Progenitor cell of endocrine pancreas (in vitro differentiated cells): ENCODE measurements around the gene PCDH1. TPM values are rescaled to one million over a fixed set of nuclear protein-coding genes. Genes with fewer than 3 reads are reported as not detected.

ENCODE experiments used
- DNase-seq: peaks from one replicate; pipeline ENCODE4 v3.0.0; 2021; ENCODE audit warnings: low spot score; ENCODE audit not compliant: unreplicated experiment
- H3K27ac Mint-ChIP-seq: 2 replicates; pipeline ENCODE4 v1.8.0; 2021; ENCODE audit warnings: mild to moderate bottlenecking, moderate library complexity, mixed read lengths
- H3K27me3 Mint-ChIP-seq: 2 replicates; pipeline ENCODE4 v1.8.0; 2021; ENCODE audit warnings: mixed read lengths
- H3K36me3 Mint-ChIP-seq: 2 replicates; pipeline ENCODE4 v1.8.0; 2022; ENCODE audit warnings: mixed read lengths; ENCODE audit not compliant: insufficient read depth
- H3K4me1 Mint-ChIP-seq: 2 replicates; pipeline ENCODE4 v1.8.0; 2021; ENCODE audit warnings: low read depth, mixed read lengths
- H3K4me3 Mint-ChIP-seq: 2 replicates; pipeline ENCODE4 v1.8.0; 2021; ENCODE audit warnings: low read depth, mild to moderate bottlenecking, moderate library complexity, mixed read lengths
- H3K9me3 Mint-ChIP-seq: 2 replicates; pipeline ENCODE4 v1.8.0; 2021; ENCODE audit warnings: low read depth, mixed read lengths
- total RNA-seq: library from RNA; stranded (reverse); gene quantifications from 2 replicates; pipeline ENCODE4 v1.2.1, GENCODE V29; 2021
- TF ChIP-seq, protein P1 (sequence below): fragments of 200-600 bp; sonication (generic); IDR thresholded peaks from one replicate; pipeline ENCODE4 v1.5.0; 2021; ENCODE audit warnings: antibody characterized with exemption, mild to moderate bottlenecking; ENCODE audit not compliant: unreplicated experiment

PCDH1 gene
- total RNA-seq, 1 donor from 2014 or later, result 6.3 TPM

GRCh38 chr5:141812512-141812911 lies 65.7 kb downstream of the PCDH1 start:
- TF ChIP-seq, protein P1, sequence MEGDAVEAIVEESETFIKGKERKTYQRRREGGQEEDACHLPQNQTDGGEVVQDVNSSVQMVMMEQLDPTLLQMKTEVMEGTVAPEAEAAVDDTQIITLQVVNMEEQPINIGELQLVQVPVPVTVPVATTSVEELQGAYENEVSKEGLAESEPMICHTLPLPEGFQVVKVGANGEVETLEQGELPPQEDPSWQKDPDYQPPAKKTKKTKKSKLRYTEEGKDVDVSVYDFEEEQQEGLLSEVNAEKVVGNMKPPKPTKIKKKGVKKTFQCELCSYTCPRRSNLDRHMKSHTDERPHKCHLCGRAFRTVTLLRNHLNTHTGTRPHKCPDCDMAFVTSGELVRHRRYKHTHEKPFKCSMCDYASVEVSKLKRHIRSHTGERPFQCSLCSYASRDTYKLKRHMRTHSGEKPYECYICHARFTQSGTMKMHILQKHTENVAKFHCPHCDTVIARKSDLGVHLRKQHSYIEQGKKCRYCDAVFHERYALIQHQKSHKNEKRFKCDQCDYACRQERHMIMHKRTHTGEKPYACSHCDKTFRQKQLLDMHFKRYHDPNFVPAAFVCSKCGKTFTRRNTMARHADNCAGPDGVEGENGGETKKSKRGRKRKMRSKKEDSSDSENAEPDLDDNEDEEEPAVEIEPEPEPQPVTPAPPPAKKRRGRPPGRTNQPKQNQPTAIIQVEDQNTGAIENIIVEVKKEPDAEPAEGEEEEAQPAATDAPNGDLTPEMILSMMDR, result no peak
- no peak overlapping the region for H3K27ac Mint-ChIP-seq
- no peak for DNase-seq
- H3K9me3 Mint-ChIP-seq, result no peaks in the 10 kb centered on the region
- peaks cover 11% of the 10 kb centered on the region for H3K4me1 Mint-ChIP-seq
- no peaks in the 10 kb centered on the region for H3K36me3 Mint-ChIP-seq
- peaks cover 50% of the 10 kb centered on the region for H3K27me3 Mint-ChIP-seq
- no peak overlapping the region for H3K4me3 Mint-ChIP-seq

GRCh38 chr5:141811287-141812155 lies 66.7 kb downstream of the PCDH1 start:
- H3K9me3 Mint-ChIP-seq, result no peaks in the 10 kb centered on the region
- H3K27ac Mint-ChIP-seq, result peak overlapping the region; percentile 33
- peak; percentile 21 for DNase-seq
- peaks cover 5% of the 10 kb centered on the region for H3K4me1 Mint-ChIP-seq
- no peaks in the 10 kb centered on the region for H3K36me3 Mint-ChIP-seq
- peaks cover 58% of the 10 kb centered on the region for H3K27me3 Mint-ChIP-seq
- TF ChIP-seq, protein P1, result peak; percentile 78
- H3K4me3 Mint-ChIP-seq, result peak overlapping the region; percentile 14

DNA sequence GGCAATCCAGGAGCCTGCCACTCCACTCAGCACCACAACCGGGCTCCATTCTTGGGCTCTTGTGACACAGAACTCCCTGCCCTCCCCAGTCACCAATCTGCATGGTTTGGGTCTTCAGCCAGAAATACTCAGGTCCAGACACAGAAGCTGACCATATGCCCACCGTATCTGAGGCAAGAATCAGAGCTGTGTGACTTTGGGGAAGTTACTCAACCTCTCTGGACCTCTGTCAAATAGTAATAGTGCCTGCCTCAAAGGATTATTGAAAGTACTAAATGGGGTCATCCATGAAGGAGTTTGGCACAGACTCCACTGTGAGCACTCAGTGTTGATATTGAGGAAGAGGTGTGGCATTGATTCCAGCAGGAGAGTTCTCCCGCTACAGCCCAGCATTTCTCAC lies 67.5 kb downstream of the PCDH1 start:
- Mint-ChIP-seq H3K9me3 (no peaks in the 10 kb centered on the region), H3K27ac (no peak overlapping the region), H3K27me3 (peaks cover 60% of the 10 kb centered on the region), H3K4me3 (no peak overlapping the region), H3K36me3 (no peaks in the 10 kb centered on the region), H3K4me1 (peaks cover 5% of the 10 kb centered on the region)
- TF ChIP-seq, protein P1, result no peak
- no peak for DNase-seq

- H3K27ac Mint-ChIP-seq, result no peak overlapping the region
- H3K4me3 Mint-ChIP-seq, result no peak overlapping the region
- peaks cover 7% of the 10 kb centered on the region for H3K4me1 Mint-ChIP-seq
- peaks cover 61% of the 10 kb centered on the region for H3K27me3 Mint-ChIP-seq
- H3K9me3 Mint-ChIP-seq, result no peaks in the 10 kb centered on the region
- no peak for DNase-seq
- no peaks in the 10 kb centered on the region for H3K36me3 Mint-ChIP-seq
- TF ChIP-seq, protein P1, result no peak
These were observed 68.7 kb downstream of the PCDH1 start for GRCh38 chr5:141809380-141810096.

GRCh38 chr5:141808857-141809256 lies 69.4 kb downstream of the PCDH1 start:
- peaks cover 65% of the 10 kb centered on the region for H3K27me3 Mint-ChIP-seq
- TF ChIP-seq, protein P1, result no peak
- no peak overlapping the region for H3K27ac Mint-ChIP-seq

More at GRCh38 chr5:141808857-141809256, 69.4 kb downstream of the PCDH1 start:
- no peaks in the 10 kb centered on the region for H3K36me3 Mint-ChIP-seq
- no peaks in the 10 kb centered on the region for H3K9me3 Mint-ChIP-seq
- peaks cover 11% of the 10 kb centered on the region for H3K4me1 Mint-ChIP-seq
- no peak for DNase-seq
- H3K4me3 Mint-ChIP-seq, result no peak overlapping the region
